ENCODE measurements around the gene MCIDAS.

DNA sequence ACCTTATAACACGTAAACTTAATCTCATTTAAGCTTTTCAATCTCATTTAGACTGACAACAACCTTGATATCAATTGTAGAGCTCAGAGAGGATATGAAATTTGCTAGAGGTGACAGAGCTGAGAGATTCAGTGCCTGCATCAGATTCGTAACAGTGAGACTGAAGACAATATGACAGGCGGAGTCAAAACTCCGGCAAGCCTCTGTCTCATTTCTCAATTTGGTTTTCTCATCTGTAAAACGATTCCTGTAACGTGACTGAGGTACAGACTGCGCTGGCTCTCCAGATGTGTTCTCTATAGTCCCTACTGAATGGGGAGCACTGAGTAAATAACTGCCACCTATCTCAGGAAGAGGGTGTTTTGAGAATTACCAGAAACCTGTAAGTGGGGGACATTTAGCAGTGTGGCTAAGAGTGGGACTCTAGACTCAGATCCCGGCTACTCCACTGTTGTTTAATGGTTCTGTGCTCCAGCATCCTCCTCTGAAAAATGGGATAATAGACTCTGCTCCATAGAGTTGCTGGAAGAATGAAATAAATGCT lies 3.0 kb upstream of the MCIDAS start:
- TF ChIP-seq EZH2 (IDR thresholded peaks at IDR 0.05; ENCODE audit: low read length) = no peak
- TF ChIP-seq, protein P1, sequence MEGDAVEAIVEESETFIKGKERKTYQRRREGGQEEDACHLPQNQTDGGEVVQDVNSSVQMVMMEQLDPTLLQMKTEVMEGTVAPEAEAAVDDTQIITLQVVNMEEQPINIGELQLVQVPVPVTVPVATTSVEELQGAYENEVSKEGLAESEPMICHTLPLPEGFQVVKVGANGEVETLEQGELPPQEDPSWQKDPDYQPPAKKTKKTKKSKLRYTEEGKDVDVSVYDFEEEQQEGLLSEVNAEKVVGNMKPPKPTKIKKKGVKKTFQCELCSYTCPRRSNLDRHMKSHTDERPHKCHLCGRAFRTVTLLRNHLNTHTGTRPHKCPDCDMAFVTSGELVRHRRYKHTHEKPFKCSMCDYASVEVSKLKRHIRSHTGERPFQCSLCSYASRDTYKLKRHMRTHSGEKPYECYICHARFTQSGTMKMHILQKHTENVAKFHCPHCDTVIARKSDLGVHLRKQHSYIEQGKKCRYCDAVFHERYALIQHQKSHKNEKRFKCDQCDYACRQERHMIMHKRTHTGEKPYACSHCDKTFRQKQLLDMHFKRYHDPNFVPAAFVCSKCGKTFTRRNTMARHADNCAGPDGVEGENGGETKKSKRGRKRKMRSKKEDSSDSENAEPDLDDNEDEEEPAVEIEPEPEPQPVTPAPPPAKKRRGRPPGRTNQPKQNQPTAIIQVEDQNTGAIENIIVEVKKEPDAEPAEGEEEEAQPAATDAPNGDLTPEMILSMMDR (optimal IDR thresholded peaks at IDR 0.05 in 1 of 3, IDR thresholded peaks at IDR 0.05 in 1 of 3, conservative IDR thresholded peaks at IDR 0.05 in 1 of 3; ENCODE audit: extremely low read depth in 1 of 3, insufficient read depth in 2 of 3, low read length in 3 of 3) = no peak

Data from keratinocyte (primary cell).